Esophagus (tissue), 2 donors: ENCODE measurements around the gene CGB7. TPM values are rescaled to one million over a fixed set of nuclear protein-coding genes. Genes with fewer than 3 reads are reported as not detected.

Experiments used
- H3K27ac ChIP-seq, 2 donors: one replicate each; pipeline ENCODE4 v1.5.1; 2013; ENCODE audit warnings: low read depth in 2 of 2, mild to moderate bottlenecking in 2 of 2, inconsistent platforms in 1 of 2, low read length in 1 of 2, moderate library complexity in 1 of 2
- H3K27me3 ChIP-seq, 2 donors: one replicate each; pipeline ENCODE4 v1.6.1; 2013; ENCODE audit warnings: low read length in 2 of 2, control low read depth in 1 of 2, mild to moderate bottlenecking in 1 of 2; ENCODE audit not compliant: insufficient read depth in 2 of 2, control insufficient read depth in 1 of 2
- H3K36me3 ChIP-seq, 2 donors: one replicate each; pipeline ENCODE4 v1.6.1; 2013; ENCODE audit warnings: low read length in 1 of 2; ENCODE audit not compliant: control insufficient read depth in 2 of 2, insufficient read depth in 2 of 2
- H3K4me1 ChIP-seq, 2 donors: one replicate each; pipeline ENCODE4 v1.6.1; 2013; ENCODE audit warnings: low read length in 1 of 2; ENCODE audit not compliant: control insufficient read depth in 2 of 2, insufficient read depth in 2 of 2
- H3K4me3 ChIP-seq, 2 donors: one replicate each; pipeline ENCODE4 v1.5.1; 2013; ENCODE audit warnings: low read length in 2 of 2, mild to moderate bottlenecking in 2 of 2, low read depth in 1 of 2, moderate library complexity in 1 of 2
- H3K9me3 ChIP-seq, 2 donors: one replicate each; pipeline ENCODE4 v1.6.1; 2013; ENCODE audit warnings: mild to moderate bottlenecking in 2 of 2, low read depth in 1 of 2, low read length in 1 of 2, moderate library complexity in 1 of 2; ENCODE audit not compliant: control insufficient read depth in 2 of 2, insufficient read depth in 1 of 2
- WGBS, 2 donors: extraction: QIAGEN DNeasy Blood & Tissue Kit; methylation state at CpG; one replicate each; pipeline ENCODE4 v1.1.7; 2013; 5-methylcytosine and 5-hydroxymethylcytosine counted together
- polyA plus RNA-seq, 2 donors: library from polyadenylated mRNA; stranded (reverse); fragments of 200-250 nt; gene quantifications; one replicate each; pipeline ENCODE4 v1.2.3, GENCODE V29; 2013
- donor health status: healthy with polysubstance abuse.
- donor health status: Bipolar disorder and iron deficiency.

CGB7 gene
- polyA plus RNA-seq, 2 donors, result 1.4 to 3.5 TPM

DNA sequence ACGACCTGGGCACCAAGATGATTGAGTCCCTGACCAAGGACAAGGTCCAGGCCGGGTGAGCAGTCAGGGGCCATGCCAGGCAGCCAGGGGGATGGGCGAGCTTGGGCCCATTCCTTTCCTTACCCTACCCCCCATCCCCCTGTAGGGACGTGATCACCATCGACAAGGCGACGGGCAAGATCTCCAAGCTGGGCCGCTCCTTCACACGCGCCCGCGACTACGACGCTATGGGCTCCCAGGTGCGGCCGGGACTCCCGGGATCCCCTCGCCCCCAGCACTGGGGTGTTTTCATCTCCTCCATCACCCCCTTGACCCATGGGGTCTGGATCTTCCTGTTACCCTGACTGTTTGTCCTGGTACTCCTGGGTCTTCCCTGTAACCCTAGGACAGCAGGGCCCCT, 47.7 kb downstream of the CGB7 start:
- Histone ChIP-seq H3K4me1 (no peaks in the 10 kb centered on the region), H3K36me3 (peaks cover 13 to 49% of the 10 kb centered on the region in 2 donors), H3K4me3 (no peak overlapping the region), H3K27me3 (no peaks in the 10 kb centered on the region), H3K27ac (no peak overlapping the region), H3K9me3 (no peaks in the 10 kb centered on the region)
- 92 to 96% methylated on average over 18 of the region's 18 CpGs for WGBS, 2 donors

DNA sequence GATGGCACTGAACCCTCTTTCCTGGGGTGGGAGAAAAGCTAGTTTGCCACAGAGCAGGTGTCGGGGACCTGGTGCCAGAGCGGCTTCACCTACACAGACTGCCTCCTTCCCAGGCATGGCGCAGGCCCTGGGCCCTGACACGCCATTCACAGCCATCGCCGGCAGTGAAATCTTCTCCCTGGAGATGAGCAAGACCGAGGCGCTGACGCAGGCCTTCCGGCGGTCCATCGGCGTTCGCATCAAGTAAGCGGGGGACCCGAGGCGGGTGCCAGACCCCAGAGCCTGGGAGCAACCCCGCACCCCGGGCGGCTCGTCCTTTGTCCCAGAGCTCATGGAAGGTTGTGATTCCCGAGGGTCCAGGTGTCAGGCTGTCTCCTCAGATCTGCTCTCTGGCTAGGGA, 50.6 kb downstream of the CGB7 start:
- peaks cover 13 to 44% of the 10 kb centered on the region in 2 donors for H3K36me3 ChIP-seq
- no peaks in the 10 kb centered on the region for H3K27me3 ChIP-seq
- no peaks in the 10 kb centered on the region for H3K4me1 ChIP-seq
- H3K27ac ChIP-seq, result no peak overlapping the region
- no peaks in the 10 kb centered on the region for H3K9me3 ChIP-seq
- 96 to 98% methylated on average over 22 of the region's 22 CpGs for WGBS, 2 donors
- H3K4me3 ChIP-seq, result no peak overlapping the region

DNA sequence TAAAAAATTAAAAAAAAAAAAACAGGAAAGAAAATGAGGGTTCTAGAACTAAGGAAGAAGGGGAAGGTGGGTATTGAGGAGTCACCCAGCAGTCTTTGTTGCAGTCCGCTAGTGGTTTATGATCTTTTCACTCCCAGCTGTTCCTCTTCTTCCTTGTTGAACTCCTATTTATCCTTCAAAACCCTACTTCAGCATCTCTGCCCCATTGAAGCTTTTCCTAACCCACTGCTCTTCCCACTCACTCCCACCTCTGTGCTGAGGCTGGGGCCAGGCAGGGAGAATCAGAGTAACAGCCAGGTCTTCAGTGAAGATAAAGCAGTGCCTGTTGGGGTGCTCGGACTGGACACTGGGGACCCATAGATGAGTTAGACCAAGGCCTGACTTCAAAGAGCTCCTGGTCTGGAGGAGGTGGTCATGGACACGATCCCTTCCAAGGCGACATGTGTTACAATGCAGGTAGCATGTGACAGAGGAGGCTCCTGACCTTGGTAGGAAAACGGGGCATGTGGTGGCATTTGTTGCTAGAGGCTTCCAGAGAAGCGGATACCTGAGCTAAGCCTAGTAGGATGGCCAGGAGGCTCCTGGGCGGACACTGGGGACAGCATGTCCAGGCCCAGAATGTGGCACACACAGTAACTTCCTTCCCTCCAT, 52.5 kb downstream of the CGB7 start:
- Histone ChIP-seq H3K9me3 (no peaks in the 10 kb centered on the region), H3K36me3 (peaks cover 13 to 30% of the 10 kb centered on the region in 2 donors), H3K27me3 (no peaks in the 10 kb centered on the region), H3K4me3 (no peak overlapping the region), H3K4me1 (no peaks in the 10 kb centered on the region), H3K27ac (no peak overlapping the region)
- WGBS, 2 donors, result 95 to 97% methylated on average over 7 of the region's 7 CpGs

Other genes with a start within 250 kb of the CGB7 start
- 10 to 100 TPM; 21.9 to 31.4 TPM for gene BCAT2, start 246.7 kb downstream of the CGB7 start, polyA plus RNA-seq
- 1 to 10 TPM; 2.2 to 3.4 TPM for gene HSD17B14, start 221.3 kb downstream of the CGB7 start, polyA plus RNA-seq
- 1 to 10 TPM; 8.6 to 9.2 TPM for gene PLEKHA4, start 189.1 kb downstream of the CGB7 start, polyA plus RNA-seq
- gene PPP1R15A, start 185.3 kb downstream of the CGB7 start, polyA plus RNA-seq, result 100 to 1,000 TPM in 1 of 2 donors, 10 to 100 TPM in 1; 38.0 to 145 TPM
- under 1 TPM in 1 of 2 donors, not detected in 1; 0.08 TPM for gene TULP2, start 159.0 kb downstream of the CGB7 start, polyA plus RNA-seq
- 100 to 1,000 TPM in 1 of 2 donors, 10 to 100 TPM in 1; 88.2 to 116 TPM for gene NUCB1, start 157.4 kb downstream of the CGB7 start, polyA plus RNA-seq
- 1 to 10 TPM in 1 of 2 donors, under 1 TPM in 1; 0.57 to 1.3 TPM for gene DHDH, start 124.0 kb downstream of the CGB7 start, polyA plus RNA-seq
- 10 to 100 TPM; 41.7 to 56.9 TPM for gene BAX, start 102.9 kb downstream of the CGB7 start, polyA plus RNA-seq
- 100 to 1,000 TPM; 645 to 931 TPM for gene FTL, start 92.4 kb downstream of the CGB7 start, polyA plus RNA-seq
- gene GYS1, start 64.4 kb downstream of the CGB7 start, polyA plus RNA-seq, result 10 to 100 TPM; 27.0 to 30.9 TPM
- 10 to 100 TPM; 56.1 to 87.4 TPM for gene RUVBL2, start 63.9 kb downstream of the CGB7 start, polyA plus RNA-seq
- under 1 TPM; 0.29 to 0.45 TPM for gene LHB, start 40.7 kb downstream of the CGB7 start, polyA plus RNA-seq
- gene CGB3, start 33.4 kb downstream of the CGB7 start, polyA plus RNA-seq, result not detected
- not detected for gene CGB2, start 25.9 kb downstream of the CGB7 start, polyA plus RNA-seq
- gene CGB1, start 20.9 kb downstream of the CGB7 start, polyA plus RNA-seq, result not detected
- gene CGB5, start 13.9 kb downstream of the CGB7 start, polyA plus RNA-seq, result under 1 TPM in 1 of 2 donors, not detected in 1; 0.39 TPM
- not detected for gene CGB8, start 8.6 kb downstream of the CGB7 start, polyA plus RNA-seq
- gene NTF4, start 7.1 kb upstream of the CGB7 start, polyA plus RNA-seq, result 10 to 100 TPM in 1 of 2 donors, 1 to 10 TPM in 1; 7.7 to 20.0 TPM
- under 1 TPM; 0.01 to 0.02 TPM for gene KCNA7, start 14.9 kb upstream of the CGB7 start, polyA plus RNA-seq
- gene SNRNP70, start 27.7 kb upstream of the CGB7 start, polyA plus RNA-seq, result 100 to 1,000 TPM; 160 to 252 TPM
- 10 to 100 TPM; 13.7 to 18.5 TPM for gene LIN7B, start 56.6 kb upstream of the CGB7 start, polyA plus RNA-seq
- 1 to 10 TPM; 2.3 to 5.4 TPM for gene C19orf73, start 61.4 kb upstream of the CGB7 start, polyA plus RNA-seq
- 10 to 100 TPM; 15.2 to 28.6 TPM for gene PPFIA3, start 61.8 kb upstream of the CGB7 start, polyA plus RNA-seq
- under 1 TPM; 0.39 to 0.65 TPM for gene HRC, start 97.6 kb upstream of the CGB7 start, polyA plus RNA-seq
- 10 to 100 TPM; 11.4 to 43.7 TPM for gene TRPM4, start 100.0 kb upstream of the CGB7 start, polyA plus RNA-seq